ENCODE results near the gene PTGDS.

PTGDS gene

GRCh38 chr9:136977223-136977622 lies at the start of gene PTGDS:
Gene PTGDS (plus strand): TSS chr9:136977504. CDS start chr9:136977579, 75 bp downstream.
- DNase-seq, result no peak

GRCh38 chr9:136928591-136928990 lies 48.7 kb upstream of the PTGDS start:
- no peak for DNase-seq

GRCh38 chr9:136930014-136930413 lies 47.3 kb upstream of the PTGDS start:
- DNase-seq, result no peak

DNA sequence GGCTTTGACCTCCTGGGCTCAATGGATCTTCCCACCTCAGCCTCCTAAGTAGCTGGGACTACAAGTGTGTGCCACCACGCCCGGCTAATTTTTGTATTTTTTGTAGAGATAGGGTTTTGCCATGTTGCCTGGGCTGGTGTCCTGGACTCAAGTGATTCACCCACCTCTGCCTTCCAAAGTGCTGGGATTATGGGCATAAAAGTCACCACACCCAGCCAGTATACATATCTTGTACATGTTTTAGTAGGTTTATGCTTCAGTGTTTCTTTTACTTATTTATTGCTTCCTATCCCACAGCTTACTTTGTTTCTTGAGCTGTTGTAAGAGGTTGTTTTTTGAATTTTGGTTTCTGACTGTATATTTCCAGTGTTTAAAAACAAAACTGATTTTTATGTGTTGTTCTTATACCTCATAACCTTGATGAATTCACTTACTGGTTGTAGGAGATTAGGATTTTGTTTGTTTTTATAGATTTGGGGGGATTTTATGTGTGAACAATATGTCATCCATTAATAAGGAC lies 45.6 kb upstream of the PTGDS start:
- no peak for DNase-seq

DNA sequence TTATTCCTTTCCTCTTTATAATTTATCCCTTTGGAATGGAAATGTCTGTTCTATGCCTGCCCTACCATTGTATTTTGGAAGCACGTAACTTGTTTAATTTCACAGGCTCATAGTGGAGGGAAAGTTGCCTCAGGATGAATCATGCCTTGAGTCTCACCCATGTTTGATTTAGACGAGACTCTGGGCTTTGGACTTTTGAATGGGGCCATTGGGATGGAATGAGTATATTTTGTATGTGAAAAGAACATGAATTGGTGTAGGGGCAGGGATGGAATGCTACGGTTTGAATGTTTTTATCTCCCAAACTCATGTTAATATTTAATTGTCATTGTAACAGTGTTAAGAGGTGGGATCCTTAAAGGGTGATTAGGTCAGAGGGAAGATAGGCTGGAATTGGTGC lies 43.0 kb upstream of the PTGDS start:
- DNase-seq, result no peak

- no peak for DNase-seq
Measured at GRCh38 chr9:136935651-136936050, 41.7 kb upstream of the PTGDS start.

- no peak for DNase-seq
Measured at GRCh38 chr9:136936645-136937170, 40.6 kb upstream of the PTGDS start.

- DNase-seq, result no peak
Measured at GRCh38 chr9:136937186-136938001, 39.9 kb upstream of the PTGDS start.

GRCh38 chr9:136939431-136939995 lies 37.8 kb upstream of the PTGDS start:
- DNase-seq, result no peak

DNA sequence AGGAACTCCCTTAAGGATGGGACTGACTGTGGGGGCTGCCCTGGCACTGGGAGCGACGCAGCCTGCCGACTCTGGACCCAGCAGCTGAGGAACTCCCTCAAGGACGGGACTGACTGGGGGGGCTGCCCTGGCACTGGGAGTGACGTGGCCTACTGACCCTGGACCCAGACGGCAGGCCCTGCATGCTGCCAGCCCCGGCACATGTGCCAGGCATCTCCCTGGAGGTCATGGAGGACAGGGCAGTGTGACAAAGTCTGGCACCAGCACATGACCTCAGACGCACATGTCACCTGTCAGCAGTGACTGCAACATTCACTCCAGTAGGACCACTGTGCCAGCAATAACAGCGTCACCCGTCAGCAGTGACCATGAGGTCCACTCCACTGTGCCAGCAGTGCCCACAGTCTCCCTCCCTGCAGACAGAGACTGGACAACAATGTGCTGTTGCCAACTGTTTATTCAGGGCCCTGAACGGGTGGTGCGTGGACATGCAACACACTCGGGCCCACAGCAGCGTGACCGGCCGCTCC lies 37.2 kb upstream of the PTGDS start:
- DNase-seq, result no peak

DNA sequence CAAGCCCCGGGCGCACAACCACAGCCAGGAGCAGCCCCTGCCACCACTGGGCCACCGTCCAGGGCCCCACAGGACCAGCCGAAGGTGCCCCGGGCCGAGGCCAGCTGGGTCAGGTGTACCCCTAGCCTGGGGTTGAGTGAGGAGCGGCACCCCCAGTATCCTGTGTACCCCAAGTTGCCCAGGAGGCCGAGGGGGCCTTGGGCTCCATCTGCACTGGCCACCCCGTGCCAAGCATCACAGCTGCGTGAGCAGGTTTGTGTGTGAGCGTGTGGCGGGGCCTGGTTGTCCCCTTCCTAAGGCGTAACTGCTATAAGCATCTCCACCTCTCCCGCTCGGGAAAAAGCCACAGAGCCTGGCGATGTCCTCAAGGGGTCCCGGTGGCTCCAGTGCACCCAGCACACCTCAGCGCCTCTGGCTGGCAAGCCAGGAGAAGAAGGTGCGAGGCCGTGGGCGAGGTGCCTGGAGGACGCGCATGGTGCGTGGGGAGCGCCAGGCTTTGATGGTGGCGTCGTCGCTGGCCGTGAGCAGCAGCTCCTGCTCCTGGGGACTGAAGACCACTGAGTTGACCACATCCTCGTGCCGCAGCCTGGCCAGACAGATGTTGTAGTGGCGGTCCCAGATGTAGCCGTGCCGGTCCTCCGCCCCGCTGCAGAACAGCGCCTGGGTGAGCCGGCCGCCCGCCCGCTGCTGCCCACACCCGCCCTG lies 36.6 kb upstream of the PTGDS start:
- no peak for DNase-seq

DNA sequence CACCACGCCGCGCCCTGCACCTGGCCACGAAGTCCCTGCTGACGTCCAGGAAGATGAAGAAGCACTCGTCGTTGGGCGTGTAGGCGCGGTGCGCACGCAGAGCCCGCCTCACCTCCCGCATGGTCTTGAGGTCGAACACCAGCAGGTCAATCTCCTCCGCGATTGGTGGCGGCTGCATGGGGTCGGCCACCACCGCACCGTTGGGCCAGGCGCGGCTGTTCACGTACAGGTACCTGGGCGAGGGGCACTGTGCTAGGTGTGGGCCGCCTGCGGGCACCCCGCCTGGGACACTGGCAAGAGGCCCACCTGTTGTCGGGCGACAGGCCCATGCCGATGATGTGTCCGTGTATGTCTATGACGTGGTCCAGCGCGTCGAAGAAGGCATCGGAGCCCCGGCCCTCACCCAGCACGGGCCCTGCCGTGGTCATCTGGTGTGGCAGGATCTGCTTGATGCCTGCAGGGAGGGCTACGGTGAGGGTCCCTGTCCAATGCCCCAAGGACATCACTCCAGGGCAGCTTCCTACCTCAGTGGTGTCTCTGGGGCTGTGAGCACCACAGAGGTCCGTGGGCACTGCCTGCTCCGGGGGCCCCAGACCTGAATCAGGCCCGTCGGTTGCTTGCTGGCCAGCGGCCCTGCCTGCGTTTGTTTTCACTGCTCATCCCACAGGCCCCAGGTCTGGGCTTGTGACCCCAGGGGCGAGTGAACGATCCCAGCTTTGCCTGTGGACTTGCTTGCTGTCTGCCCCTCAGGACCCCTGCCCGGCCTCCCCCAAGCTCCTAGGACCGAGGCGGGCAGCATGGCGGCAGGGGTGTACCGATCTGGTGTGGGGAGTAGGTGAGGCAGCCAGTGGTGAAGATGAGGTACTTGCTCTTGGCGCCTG lies 35.8 kb upstream of the PTGDS start:
- DNase-seq, result no peak

GRCh38 chr9:136942112-136942880 lies 35.0 kb upstream of the PTGDS start:
- no peak for DNase-seq

- DNase-seq, result no peak
Measured at GRCh38 chr9:136942881-136943230, 34.4 kb upstream of the PTGDS start.

DNA sequence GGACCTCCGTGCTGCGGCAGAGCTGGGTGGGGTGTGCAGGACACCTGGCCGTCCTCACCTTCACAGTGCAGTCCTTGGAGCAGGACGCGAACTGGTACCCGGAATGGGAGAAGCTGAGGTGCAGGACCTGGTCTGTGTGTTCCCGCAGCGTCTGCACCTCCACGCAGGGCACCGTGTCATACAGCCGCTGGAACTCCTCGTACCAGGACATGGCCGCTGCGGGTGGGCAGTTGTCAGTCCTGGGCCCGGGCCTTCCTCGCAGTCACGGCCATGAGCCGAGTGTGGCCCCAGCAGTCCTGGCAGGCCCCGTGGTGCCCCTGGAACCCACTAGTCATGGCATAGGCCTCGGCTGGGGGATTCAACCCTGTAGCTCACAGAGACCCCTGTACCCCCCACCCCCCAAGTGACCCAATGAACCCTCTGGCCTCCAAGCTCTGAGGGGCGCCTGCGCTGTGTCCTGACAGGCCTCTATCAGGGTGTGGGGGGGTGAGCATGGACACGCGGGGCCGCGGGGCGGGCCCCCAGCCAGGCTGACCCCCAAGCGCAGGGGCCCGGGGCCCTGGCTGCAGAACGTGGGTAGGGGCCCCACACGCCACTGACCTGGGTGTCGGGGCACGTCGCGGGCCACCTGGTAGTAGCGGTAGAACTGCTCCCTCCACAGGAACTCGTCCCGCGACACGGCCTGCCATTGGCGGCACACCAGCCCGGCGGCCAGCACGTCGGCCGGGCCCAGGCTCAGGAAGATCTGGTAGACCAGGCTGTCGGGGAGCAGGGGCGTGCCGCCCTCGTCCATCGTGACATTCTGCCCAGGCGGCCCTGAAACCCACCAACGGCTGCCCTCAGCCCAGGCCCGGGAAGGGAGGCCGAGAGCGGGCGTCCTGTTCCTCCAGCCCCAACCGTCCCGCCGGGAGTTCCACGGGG lies 33.8 kb upstream of the PTGDS start:
- DNase-seq, result peak; percentile 59

- DNase-seq, result no peak
Measured at GRCh38 chr9:136944212-136944518, 33.1 kb upstream of the PTGDS start.

DNA sequence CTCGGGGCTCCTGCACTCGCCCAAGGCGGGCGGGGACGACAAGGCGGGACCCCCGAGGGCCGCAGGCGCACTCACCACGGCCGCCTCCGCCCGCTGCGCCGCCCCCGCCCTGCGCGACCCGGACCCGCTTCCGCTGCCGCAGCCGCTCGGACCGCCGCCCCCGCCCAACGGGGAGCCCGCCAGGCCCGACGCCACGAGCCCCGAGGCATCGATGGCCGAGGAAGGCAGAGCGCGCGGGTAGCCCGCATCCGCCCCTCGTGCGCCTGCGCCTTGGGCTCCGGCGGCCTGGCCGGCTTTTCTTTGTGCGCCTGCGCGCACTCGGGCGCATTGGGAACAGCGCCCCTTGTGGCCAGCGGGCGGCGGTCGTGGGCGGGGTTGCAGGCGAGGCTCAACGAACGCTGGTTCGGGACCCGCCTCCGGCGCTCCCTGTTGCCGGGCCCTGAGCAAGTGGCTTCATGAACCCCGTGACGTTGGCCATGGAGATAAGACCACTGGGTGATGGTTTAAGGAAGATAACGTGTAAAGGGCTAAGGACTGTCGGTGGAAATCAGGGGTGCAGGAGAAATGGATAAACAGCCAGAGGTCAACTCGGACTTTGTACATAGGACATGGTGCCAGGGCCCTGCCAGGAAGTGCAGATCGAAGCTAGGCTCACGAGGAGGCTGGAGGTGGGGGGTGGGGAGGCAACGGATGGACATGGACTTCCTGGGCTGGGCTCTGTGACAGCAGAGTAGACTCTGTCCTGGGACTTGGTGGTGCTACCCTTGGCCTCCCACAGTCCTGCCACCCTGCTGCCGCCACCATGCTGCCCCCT lies 32.6 kb upstream of the PTGDS start, which contains the start of the genes C8G and FBXW5:
Gene C8G, plus strand, starts transcription at position 725 of the 814 bp plus-strand sequence. Its CDS starts 78 bp downstream, at position 803.
Gene FBXW5, minus strand, starts transcription at position 220 of the 814 bp plus-strand sequence. CDS start 655 bp downstream, outside the sequence.
- DNase-seq, result peak; percentile 96

- no peak for DNase-seq
Measured at GRCh38 chr9:136945333-136946227, 31.7 kb upstream of the PTGDS start.

Data from activated CD4-positive, alpha-beta T cell treated with anti-CD3 and anti-CD28 coated beads for 48 hours (primary cell).